ENCODE results near the gene SMARCB1. TPM values are rescaled to one million over a fixed set of nuclear protein-coding genes. Genes with fewer than 3 reads are reported as not detected.

SMARCB1 gene
- total RNA-seq, 1 donor from 2014 or later, result 147 TPM

- TF ChIP-seq CTCF (IDR thresholded peaks at IDR 0.05), result no peak
- TF ChIP-seq POLR2A (IDR thresholded peaks at IDR 0.05), result no peak
- no peak for TF ChIP-seq POLR2AphosphoS5 (IDR thresholded peaks at IDR 0.05; ENCODE audit: insufficient read depth in 1 of 2, low read depth in 1 of 2)
- Histone ChIP-seq H3K27ac (no peak overlapping the region), H3K27me3 (no peaks in the 10 kb centered on the region), H3K4me3 (no peak overlapping the region), H3K9me3 (no peaks in the 10 kb centered on the region), H3K36me3 (peaks cover 0 to 69% of the 10 kb centered on the region in 2 donors), H3K4me1 (peaks cover 7% of the 10 kb centered on the region)
- DNase-seq (ENCODE audit: extremely low spot score in 2 of 2), result no peak
- intact Hi-C loops (cut with DNase I), result no loop called here
Observed at GRCh38 chr22:23816156-23816976, 29.6 kb downstream of the SMARCB1 start.

GRCh38 chr22:23817146-23817545, 30.4 kb downstream of the SMARCB1 start:
- TF ChIP-seq POLR2A (IDR thresholded peaks at IDR 0.05) (no peak), POLR2AphosphoS5 (IDR thresholded peaks at IDR 0.05; ENCODE audit: insufficient read depth in 1 of 2, low read depth in 1 of 2) (no peak), CTCF (IDR thresholded peaks at IDR 0.05) (no peak)
- intact Hi-C loops (cut with DNase I), result no loop called here
- H3K36me3 ChIP-seq, result peaks cover 0 to 72% of the 10 kb centered on the region in 2 donors
- H3K4me1 ChIP-seq, result peaks cover 8% of the 10 kb centered on the region
- DNase-seq (ENCODE audit: extremely low spot score in 2 of 2), result no peak
- H3K9me3 ChIP-seq, result no peaks in the 10 kb centered on the region
- H3K4me3 ChIP-seq, result no peak overlapping the region
- H3K27me3 ChIP-seq, result no peaks in the 10 kb centered on the region
- H3K27ac ChIP-seq, result no peak overlapping the region

- H3K36me3 ChIP-seq, result peaks cover 0 to 75% of the 10 kb centered on the region in 2 donors
- intact Hi-C loops (cut with DNase I), result no loop called here
Observed at GRCh38 chr22:23818541-23818940, 31.8 kb downstream of the SMARCB1 start.

GRCh38 chr22:23820748-23821211, 34.0 kb downstream of the SMARCB1 start:
- intact Hi-C loops (cut with DNase I), result no loop called here
- TF ChIP-seq POLR2A (IDR thresholded peaks at IDR 0.05) (no peak), CTCF (IDR thresholded peaks at IDR 0.05) (no peak), POLR2AphosphoS5 (IDR thresholded peaks at IDR 0.05; ENCODE audit: insufficient read depth in 1 of 2, low read depth in 1 of 2) (no peak)
- peaks cover 0 to 86% of the 10 kb centered on the region in 2 donors for H3K36me3 ChIP-seq
- H3K9me3 ChIP-seq, result no peaks in the 10 kb centered on the region
- H3K4me1 ChIP-seq, result peaks cover 8% of the 10 kb centered on the region
- H3K4me3 ChIP-seq, result no peak overlapping the region
- H3K27ac ChIP-seq, result no peak overlapping the region
- no peaks in the 10 kb centered on the region for H3K27me3 ChIP-seq
- DNase-seq (ENCODE audit: extremely low spot score in 2 of 2), result no peak

More at GRCh38 chr22:23818541-23818940, 31.8 kb downstream of the SMARCB1 start:
- no peak overlapping the region for H3K4me3 ChIP-seq
- DNase-seq (ENCODE audit: extremely low spot score in 2 of 2), result no peak
- peaks cover 8% of the 10 kb centered on the region for H3K4me1 ChIP-seq
- H3K27me3 ChIP-seq, result no peaks in the 10 kb centered on the region
- TF ChIP-seq POLR2AphosphoS5 (IDR thresholded peaks at IDR 0.05; ENCODE audit: insufficient read depth in 1 of 2, low read depth in 1 of 2) (no peak), POLR2A (IDR thresholded peaks at IDR 0.05) (no peak), CTCF (IDR thresholded peaks at IDR 0.05) (no peak)
- H3K9me3 ChIP-seq, result no peaks in the 10 kb centered on the region
- no peak overlapping the region for H3K27ac ChIP-seq

- intact Hi-C loops (cut with DNase I), result no loop called here
- DNase-seq (ENCODE audit: extremely low spot score in 2 of 2), result no peak
- TF ChIP-seq POLR2AphosphoS5 (IDR thresholded peaks at IDR 0.05; ENCODE audit: insufficient read depth in 1 of 2, low read depth in 1 of 2) (no peak), CTCF (IDR thresholded peaks at IDR 0.05) (no peak)
Observed at GRCh38 chr22:23822101-23822671, 35.4 kb downstream of the SMARCB1 start.

More at GRCh38 chr22:23822101-23822671, 35.4 kb downstream of the SMARCB1 start:
- Histone ChIP-seq H3K36me3 (peaks cover 0 to 86% of the 10 kb centered on the region in 2 donors), H3K4me1 (peaks cover 8% of the 10 kb centered on the region), H3K9me3 (no peaks in the 10 kb centered on the region), H3K27me3 (no peaks in the 10 kb centered on the region), H3K4me3 (no peak overlapping the region), H3K27ac (no peak overlapping the region)
